Stimulated activated CD8-positive, alpha-beta memory T cell treated with anti-CD3 and anti-CD28 coated beads, Interleukin-7, amount 100 ng/mL, for 1 hour (primary cell): Measurements from ENCODE around the gene LRRC43.
"Not testable (repeated sequence)": the region's sequence is repeated elsewhere in the genome, so short reads cannot be mapped to it uniquely, and the experiment has no call there.

Experiments
- DNase-seq, 2 donors: peaks; one replicate each; pipeline ENCODE4 v3.0.0-alpha.2; 2020; ENCODE audit warnings: low read depth in 2 of 2

Gene LRRC43

GRCh38 chr12:122194804-122195203 lies 11.9 kb downstream of the LRRC43 start:
- DNase-seq: no peak

GRCh38 chr12:122195405-122195804 lies 12.5 kb downstream of the LRRC43 start:
- no peak for DNase-seq

DNA sequence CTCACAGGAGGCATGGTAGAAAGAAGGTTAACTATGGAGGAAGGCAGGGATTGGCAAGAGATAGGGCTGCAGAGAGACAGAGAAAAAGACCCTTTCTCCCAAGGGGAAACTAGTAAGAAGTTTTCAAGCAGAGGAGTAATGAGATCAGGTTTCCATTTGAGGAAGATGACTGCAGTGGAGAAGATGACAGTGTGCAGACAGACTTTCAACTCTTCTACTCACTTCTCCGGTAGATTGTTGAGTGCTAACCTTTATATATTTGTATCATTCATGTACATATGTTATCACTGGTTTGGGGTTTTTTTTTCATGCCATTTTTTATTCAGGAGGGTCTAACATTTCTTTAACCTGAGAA lies 14.7 kb downstream of the LRRC43 start:
- DNase-seq: no peak

GRCh38 chr12:122199484-122200355 lies 16.8 kb downstream of the LRRC43 start:
- no peak for DNase-seq

GRCh38 chr12:122200541-122201175 lies 17.7 kb downstream of the LRRC43 start:
- DNase-seq: no peak

GRCh38 chr12:122201381-122201780 lies 18.5 kb downstream of the LRRC43 start:
- DNase-seq: no peak

DNA sequence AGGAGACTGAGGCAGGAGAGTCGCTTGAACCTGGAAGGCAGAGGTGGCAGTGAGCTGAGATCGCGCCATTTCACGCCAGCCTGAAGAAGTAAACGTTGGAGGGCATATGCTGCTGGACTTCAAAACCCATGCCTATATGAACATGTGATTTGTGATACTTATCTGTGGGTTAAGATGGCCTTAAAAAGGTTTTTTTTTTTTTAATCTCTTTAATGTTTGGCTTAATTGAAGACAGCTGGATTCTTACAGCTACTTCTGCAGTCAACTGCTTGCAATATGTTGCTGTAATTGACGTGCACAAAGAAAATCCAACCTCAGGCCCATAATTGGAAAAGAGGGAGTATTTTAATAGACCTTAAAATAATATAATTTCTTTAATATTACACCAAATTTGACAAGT lies 19.1 kb downstream of the LRRC43 start:
- DNase-seq: no peak

DNA sequence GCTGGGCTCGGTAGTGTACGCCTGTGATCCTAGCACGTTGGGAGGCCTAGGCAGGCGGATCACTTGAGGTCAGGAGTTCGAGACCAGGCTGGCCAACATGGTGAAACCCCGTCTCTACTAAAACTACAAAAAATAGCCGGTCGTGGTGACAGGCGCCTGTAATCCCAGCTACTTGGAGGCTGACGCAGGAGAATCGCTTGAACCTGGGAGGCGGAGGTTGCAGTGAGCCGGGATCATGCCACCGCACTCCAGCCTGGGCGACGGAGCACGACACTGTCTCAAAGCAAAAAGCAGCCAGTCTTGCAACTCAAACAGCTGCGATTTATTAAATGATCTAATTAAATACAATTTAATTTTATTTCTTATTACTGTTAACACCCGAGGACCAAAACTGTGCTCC lies 19.9 kb downstream of the LRRC43 start:
- DNase-seq: not testable (repeated sequence)

- peak in 1 of 2 donors; percentile 47 for DNase-seq
Measured at GRCh38 chr12:122203301-122204166, 20.6 kb downstream of the LRRC43 start, which contains the start of gene B3GNT4. TSS of gene B3GNT4 (plus strand) at chr12:122203709. CDS start at chr12:122204619, 910 bp downstream.

DNA sequence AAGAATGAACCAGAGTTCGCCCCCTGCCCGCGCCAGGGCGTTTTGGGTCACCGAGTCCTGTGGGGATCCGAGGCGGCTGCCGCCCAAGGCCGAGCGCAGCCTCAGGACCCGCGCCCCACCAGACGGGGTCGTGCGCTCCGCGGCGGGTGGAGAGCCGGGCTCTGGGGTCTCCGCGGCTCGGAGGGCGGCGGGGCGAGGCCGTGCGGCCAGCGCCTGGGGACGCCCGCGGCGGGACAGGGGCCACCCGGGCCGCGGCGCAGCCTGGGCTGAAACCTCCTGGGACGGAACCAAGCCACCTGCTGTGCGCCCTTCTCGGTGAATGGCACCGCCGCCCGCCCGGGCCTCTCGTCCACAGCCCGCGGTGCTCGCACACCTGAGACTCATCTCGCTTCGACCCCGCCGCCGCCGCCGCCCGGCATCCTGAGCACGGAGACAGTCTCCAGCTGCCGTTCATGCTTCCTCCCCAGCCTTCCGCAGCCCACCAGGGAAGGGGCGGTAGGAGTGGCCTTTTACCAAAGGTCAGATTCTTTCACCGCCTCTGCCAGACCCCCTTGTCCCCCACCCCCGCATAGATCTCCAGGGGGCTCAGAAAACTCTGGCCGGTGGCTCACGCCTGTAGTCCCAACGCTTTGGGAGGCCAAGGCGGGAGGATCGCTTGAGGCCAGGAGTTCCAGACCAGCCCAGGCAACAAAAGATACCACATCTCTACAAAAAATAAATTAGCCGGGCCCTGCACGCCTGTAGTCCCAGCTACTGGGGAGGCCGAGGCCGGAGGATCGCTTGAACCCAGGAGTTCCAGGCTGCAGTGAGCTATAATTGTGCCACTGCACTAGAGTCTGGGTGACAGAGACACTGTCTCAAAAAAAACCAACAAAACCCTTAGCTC lies 21.5 kb downstream of the LRRC43 start:
- DNase-seq: no peak

GRCh38 chr12:122205053-122205925 lies 22.4 kb downstream of the LRRC43 start:
- DNase-seq: no peak

DNA sequence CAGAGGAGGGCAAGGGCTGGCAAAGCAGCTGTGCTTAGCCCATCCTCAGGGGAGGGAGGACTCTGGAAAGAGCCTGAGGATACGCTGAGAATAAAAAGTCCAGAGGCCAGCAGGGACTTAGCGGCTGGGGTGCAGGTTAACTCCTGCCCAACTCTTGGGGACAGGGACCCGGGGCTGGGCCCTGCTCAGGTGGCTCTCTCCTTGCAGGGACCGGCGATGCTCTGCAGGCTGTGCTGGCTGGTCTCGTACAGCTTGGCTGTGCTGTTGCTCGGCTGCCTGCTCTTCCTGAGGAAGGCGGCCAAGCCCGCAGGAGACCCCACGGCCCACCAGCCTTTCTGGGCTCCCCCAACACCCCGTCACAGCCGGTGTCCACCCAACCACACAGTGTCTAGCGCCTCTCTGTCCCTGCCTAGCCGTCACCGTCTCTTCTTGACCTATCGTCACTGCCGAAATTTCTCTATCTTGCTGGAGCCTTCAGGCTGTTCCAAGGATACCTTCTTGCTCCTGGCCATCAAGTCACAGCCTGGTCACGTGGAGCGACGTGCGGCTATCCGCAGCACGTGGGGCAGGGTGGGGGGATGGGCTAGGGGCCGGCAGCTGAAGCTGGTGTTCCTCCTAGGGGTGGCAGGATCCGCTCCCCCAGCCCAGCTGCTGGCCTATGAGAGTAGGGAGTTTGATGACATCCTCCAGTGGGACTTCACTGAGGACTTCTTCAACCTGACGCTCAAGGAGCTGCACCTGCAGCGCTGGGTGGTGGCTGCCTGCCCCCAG lies 23.4 kb downstream of the LRRC43 start:
- no peak for DNase-seq

DNA sequence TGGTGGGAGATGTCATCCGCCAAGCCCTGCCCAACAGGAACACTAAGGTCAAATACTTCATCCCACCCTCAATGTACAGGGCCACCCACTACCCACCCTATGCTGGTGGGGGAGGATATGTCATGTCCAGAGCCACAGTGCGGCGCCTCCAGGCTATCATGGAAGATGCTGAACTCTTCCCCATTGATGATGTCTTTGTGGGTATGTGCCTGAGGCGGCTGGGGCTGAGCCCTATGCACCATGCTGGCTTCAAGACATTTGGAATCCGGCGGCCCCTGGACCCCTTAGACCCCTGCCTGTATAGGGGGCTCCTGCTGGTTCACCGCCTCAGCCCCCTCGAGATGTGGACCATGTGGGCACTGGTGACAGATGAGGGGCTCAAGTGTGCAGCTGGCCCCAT lies 24.1 kb downstream of the LRRC43 start:
- DNase-seq: no peak

GRCh38 chr12:122207391-122207790 lies 24.5 kb downstream of the LRRC43 start:
- no peak for DNase-seq

GRCh38 chr12:122208073-122208820 lies 25.3 kb downstream of the LRRC43 start:
- no peak for DNase-seq

GRCh38 chr12:122215771-122216170 lies 32.8 kb downstream of the LRRC43 start:
- no peak for DNase-seq

- DNase-seq: no peak
Measured at GRCh38 chr12:122216445-122216844, 33.5 kb downstream of the LRRC43 start.

DNA sequence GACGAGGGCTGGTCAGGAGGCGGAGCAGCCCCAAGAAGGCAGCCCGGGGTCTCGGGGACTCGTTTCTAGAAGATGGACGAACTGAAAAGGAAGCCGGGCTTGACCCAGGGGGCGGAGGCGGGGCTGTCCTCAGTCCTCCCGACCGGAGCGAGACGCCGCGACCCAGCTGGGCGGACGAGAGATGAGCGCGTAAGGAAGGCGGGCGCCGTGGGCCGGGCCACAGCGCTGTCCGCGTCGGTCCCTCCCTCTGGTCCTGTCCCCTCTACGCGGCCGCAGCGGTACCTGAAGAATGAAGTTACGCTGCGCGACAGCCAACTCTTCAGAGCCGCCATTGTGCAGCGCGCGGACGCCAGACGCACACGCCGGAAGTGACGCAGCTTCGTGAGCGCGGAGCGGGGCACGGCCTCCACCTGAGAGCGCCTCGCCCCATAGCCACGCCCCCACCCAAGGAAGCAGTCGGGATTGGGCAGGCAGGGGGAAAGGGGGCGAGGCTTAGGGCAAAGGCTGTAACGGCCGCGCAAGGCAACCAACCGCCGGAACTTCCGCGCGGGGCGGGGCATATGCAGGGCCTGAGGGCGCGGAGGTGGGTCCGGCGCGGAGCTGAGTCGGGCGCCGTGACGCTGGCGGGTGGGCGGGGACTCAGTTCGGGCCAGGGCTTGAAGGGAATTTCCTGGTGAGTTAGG lies 42.9 kb downstream of the LRRC43 start, which contains the start of gene DIABLO:
DIABLO (minus strand) TSS at position 370 of the 683 bp plus-strand sequence; CDS start at position 332, 38 bp downstream.
- peak; percentile 98 to 99 for DNase-seq
